OCI-LY7 (cell line): ENCODE data around the gene DGKD. TPM values are rescaled to one million over a fixed set of nuclear protein-coding genes. Genes with fewer than 3 reads are reported as not detected.

Experiments used
- BruUV-seq: library from RNA; stranded (reverse); fragments of 400-500 nt; replicated peaks from 2 replicates; lab custom pipeline; 2021; lab: Mats Ljungman, UMichigan
- CTCF ChIA-PET: fragments of 300-600 bp; sonication (Branson Sonifier 250); formaldehyde crosslinking; loops from one replicate; lab custom pipeline; 2022; ENCODE audit warnings: antibody characterized with exemption; ENCODE audit not compliant: unreplicated experiment; lab: Charles Lee
- POLR2A ChIA-PET: fragments of 300-600 bp; sonication (Branson Sonifier 250); formaldehyde crosslinking; loops from one replicate; lab custom pipeline; 2022; ENCODE audit warnings: antibody characterized with exemption; lab: Charles Lee
- DNase-seq: peaks from one replicate; pipeline ENCODE4 v3.0.0-alpha.2; 2015; ENCODE audit warnings: low spot score
- H2AFZ ChIP-seq: fragments of 200-600 bp; sonication (generic), shearing (Covaris generic); 2 replicates; pipeline ENCODE4 v1.6.1; 2014; ENCODE audit warnings: mild to moderate bottlenecking, antibody characterized with exemption, low read length, moderate library complexity
- H3K27ac ChIP-seq: fragments of 200-600 bp; sonication (generic); 2 replicates; pipeline ENCODE4 v1.5.1; 2014; ENCODE audit warnings: mixed run types, low read depth, mild to moderate bottlenecking, moderate library complexity, low read length, inconsistent platforms; ENCODE audit not compliant: poor library complexity, severe bottlenecking
- H3K36me3 ChIP-seq: fragments of 200-600 bp; sonication (generic); 2 replicates; pipeline ENCODE4 v1.6.1; 2014; ENCODE audit warnings: mild to moderate bottlenecking, antibody characterized with exemption, low read length, moderate library complexity, mixed read lengths; ENCODE audit not compliant: insufficient read depth
- H3K4me1 ChIP-seq: fragments of 200-600 bp; sonication (generic); 2 replicates; pipeline ENCODE4 v1.5.1; 2014; ENCODE audit warnings: mild to moderate bottlenecking, low read length; ENCODE audit not compliant: insufficient read depth, poor library complexity, severe bottlenecking
- H3K4me2 ChIP-seq: fragments of 200-600 bp; sonication (generic); 2 replicates; pipeline ENCODE4 v1.6.1; 2014; ENCODE audit warnings: mild to moderate bottlenecking, low read length
- H3K4me3 ChIP-seq: fragments of 200-600 bp; sonication (generic); 2 replicates; pipeline ENCODE4 v1.5.1; 2014; ENCODE audit warnings: mild to moderate bottlenecking, low read depth, low read length; ENCODE audit not compliant: poor library complexity, severe bottlenecking
- H3K79me2 ChIP-seq: fragments of 200-600 bp; sonication (generic); 2 replicates; pipeline ENCODE4 v1.6.1; 2016; ENCODE audit warnings: low read depth, mild to moderate bottlenecking, low read length, moderate library complexity, mixed read lengths; ENCODE audit not compliant: insufficient read depth
- H3K9me2 ChIP-seq: fragments of 200-600 bp; sonication (generic); 2 replicates; pipeline ENCODE4 v1.6.1; 2016; ENCODE audit warnings: mild to moderate bottlenecking, low read length, mixed read lengths; ENCODE audit not compliant: insufficient read depth
- H3K9me3 ChIP-seq: fragments of 200-600 bp; sonication (generic); 2 replicates; pipeline ENCODE4 v1.6.1; 2014; ENCODE audit warnings: mild to moderate bottlenecking, mixed run types, low read length, mixed read lengths
- H4K20me1 ChIP-seq: fragments of 200-600 bp; sonication (generic); 2 replicates; pipeline ENCODE4 v1.6.1; 2014; ENCODE audit warnings: mild to moderate bottlenecking, antibody characterized with exemption, low read length, moderate library complexity, mixed read lengths; ENCODE audit not compliant: insufficient read depth
- EZH2phosphoT487 ChIP-seq: fragments of 200-600 bp; sonication (generic); IDR thresholded peaks from 2 replicates; pipeline ENCODE4 v1.6.1; 2018; ENCODE audit warnings: low read depth, borderline replicate concordance, mild to moderate bottlenecking, mixed run types, antibody characterized with exemption, low read length, moderate library complexity, mixed read lengths
- intact Hi-C: fragments of 100-400 bp; cut with micrococcal nuclease; formaldehyde crosslinking; loops from one replicate; pipeline ENCODE4 v1.10.0; 2022; ENCODE audit not compliant: unreplicated experiment
- total RNA-seq, 2 experiments: library from RNA; depleted of rRNA in 1 of 2; stranded (reverse); fragments of >200 nt in 1 of 2; shearing (Covaris generic) in 1 of 2; gene quantifications; 2 replicates each; pipeline ENCODE4 v1.2.3, GENCODE V29; 2014 to 2022
- TF ChIP-seq, protein P1 (sequence below): fragments of 200-600 bp; sonication (generic); conservative IDR thresholded peaks from 2 replicates; pipeline ENCODE4 v1.5.1; 2014; ENCODE audit warnings: mild to moderate bottlenecking, antibody characterized with exemption, low read length, moderate library complexity, mixed read lengths

DGKD gene
- total RNA-seq, 2 experiments from 2014 or later: 62.9 to 271 TPM

DNA sequence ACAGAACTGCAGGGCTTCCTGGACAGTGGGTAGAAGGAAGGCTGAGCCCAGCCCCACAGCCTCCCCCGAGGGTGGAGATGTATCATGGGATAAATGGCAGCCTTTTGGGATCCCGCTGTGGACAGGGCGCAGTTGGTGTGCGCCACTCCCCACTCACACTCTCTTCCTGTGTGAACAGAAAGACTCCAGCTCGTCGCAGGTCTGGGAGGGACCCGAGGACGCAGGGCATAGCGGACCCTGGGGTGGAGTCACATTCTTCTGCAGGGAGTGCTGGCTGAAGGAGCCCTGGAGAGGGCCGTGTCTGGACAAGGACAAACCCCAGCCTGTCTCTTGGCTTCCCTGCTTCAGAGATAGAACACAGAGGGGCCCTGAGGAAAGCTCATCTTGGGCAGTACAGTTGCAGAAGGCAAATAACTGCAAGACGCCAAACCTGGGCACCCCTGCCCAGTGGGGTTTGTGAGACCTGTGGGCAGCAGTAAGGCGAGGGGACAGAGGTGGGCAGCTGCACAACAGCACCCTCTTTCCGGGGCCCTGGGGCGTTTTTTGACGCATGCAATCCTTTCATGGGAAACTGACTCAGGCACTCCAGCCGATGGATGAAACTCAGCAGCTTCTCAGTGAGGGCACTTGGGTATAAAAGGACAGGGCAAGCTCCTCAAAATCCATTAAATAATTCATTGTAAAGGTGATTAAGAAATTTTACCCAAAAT is 110.4 kb downstream of the DGKD start:
- no peak overlapping the region for H2AFZ ChIP-seq
- DNase-seq: no peak
- H3K79me2 ChIP-seq: no peaks in the 10 kb centered on the region
- CTCF ChIA-PET: no interaction called here
- H4K20me1 ChIP-seq: no peaks in the 10 kb centered on the region
- H3K36me3 ChIP-seq: peaks cover 92% of the 10 kb centered on the region
- no peak overlapping the region for H3K4me2 ChIP-seq
- intact Hi-C loops: no loop called here
- BruUV-seq: no TSS peak
- TF ChIP-seq, protein P1, sequence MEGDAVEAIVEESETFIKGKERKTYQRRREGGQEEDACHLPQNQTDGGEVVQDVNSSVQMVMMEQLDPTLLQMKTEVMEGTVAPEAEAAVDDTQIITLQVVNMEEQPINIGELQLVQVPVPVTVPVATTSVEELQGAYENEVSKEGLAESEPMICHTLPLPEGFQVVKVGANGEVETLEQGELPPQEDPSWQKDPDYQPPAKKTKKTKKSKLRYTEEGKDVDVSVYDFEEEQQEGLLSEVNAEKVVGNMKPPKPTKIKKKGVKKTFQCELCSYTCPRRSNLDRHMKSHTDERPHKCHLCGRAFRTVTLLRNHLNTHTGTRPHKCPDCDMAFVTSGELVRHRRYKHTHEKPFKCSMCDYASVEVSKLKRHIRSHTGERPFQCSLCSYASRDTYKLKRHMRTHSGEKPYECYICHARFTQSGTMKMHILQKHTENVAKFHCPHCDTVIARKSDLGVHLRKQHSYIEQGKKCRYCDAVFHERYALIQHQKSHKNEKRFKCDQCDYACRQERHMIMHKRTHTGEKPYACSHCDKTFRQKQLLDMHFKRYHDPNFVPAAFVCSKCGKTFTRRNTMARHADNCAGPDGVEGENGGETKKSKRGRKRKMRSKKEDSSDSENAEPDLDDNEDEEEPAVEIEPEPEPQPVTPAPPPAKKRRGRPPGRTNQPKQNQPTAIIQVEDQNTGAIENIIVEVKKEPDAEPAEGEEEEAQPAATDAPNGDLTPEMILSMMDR: no peak
- no peak for TF ChIP-seq EZH2phosphoT487
- no peaks in the 10 kb centered on the region for H3K9me2 ChIP-seq
- POLR2A ChIA-PET: no interaction called here
- no peak overlapping the region for H3K27ac ChIP-seq
- H3K4me1 ChIP-seq: no peaks in the 10 kb centered on the region
- H3K4me3 ChIP-seq: no peak overlapping the region
- H3K9me3 ChIP-seq: no peaks in the 10 kb centered on the region

DNA sequence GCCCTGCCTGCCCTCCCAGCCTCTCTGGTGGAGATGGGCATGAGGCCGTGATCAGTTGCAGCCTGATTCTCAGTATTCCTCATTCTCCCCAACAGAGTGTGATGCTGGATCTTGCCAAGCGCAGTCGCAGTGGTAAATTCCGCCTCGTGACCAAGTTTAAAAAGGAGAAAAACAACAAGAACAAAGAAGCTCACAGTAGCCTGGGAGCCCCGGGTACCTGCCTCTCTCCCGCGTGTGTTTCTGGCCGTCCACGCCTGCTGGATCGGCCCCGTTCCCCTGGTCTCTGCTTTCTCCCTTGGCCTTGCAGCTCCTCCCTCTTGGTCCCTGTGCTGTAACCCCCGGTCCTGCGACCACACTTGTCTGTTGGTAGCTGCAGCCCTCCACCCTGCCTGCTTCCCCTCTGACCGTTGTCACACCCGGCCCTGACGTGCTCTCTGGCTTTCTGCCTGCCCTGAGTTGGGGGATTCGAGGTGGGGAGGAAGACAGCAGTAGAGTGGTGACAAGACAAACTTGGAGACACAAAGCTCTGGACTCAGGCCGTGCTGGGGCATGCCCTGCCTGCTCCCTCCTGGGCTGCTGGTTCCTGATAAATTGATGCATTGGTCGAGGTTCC is 112.8 kb downstream of the DGKD start:
- no peak overlapping the region for H3K27ac ChIP-seq
- CTCF ChIA-PET: no interaction called here
- H3K4me1 ChIP-seq: no peaks in the 10 kb centered on the region
- BruUV-seq: no TSS peak
- no peaks in the 10 kb centered on the region for H3K9me2 ChIP-seq
- intact Hi-C loops: no loop called here
- H3K36me3 ChIP-seq: peaks cover 80% of the 10 kb centered on the region
- DNase-seq: no peak
- H3K4me2 ChIP-seq: no peak overlapping the region
- no peak for TF ChIP-seq EZH2phosphoT487
- TF ChIP-seq, protein P1: no peak
- H2AFZ ChIP-seq: no peak overlapping the region
- no peaks in the 10 kb centered on the region for H3K9me3 ChIP-seq
- POLR2A ChIA-PET: interaction anchor here (1.0 kb wide), 1 partner anchor 10 kb away, joined by 3 read pairs; no protein-coding TSS in a partner anchor
- no peaks in the 10 kb centered on the region for H4K20me1 ChIP-seq
- no peaks in the 10 kb centered on the region for H3K79me2 ChIP-seq
- H3K4me3 ChIP-seq: no peak overlapping the region
